ENCODE data around the gene KLF7.

The KLF7 gene

DNA sequence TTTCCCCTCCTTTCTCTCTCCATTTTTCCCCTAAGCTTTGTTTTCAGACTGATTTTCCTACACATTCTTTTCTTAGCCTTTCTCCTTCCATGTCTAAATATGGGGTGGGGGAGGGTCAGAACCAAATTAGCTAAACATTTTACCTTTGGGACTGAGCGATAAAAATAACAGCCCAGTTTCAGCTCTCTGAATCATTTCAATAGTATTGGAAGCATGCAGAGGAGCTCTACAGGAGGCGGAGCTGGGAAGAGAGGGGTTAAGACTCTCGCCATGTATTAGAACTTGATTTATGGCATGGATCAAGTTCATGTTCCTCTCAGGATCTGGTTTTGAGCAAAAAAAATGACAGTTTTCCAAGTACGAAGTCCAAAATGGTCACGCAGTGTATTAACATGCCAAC lies 117.3 kb downstream of the KLF7 start:
- Histone ChIP-seq H3K27ac (ENCODE audit: low read depth, low read length) (no peak overlapping the region), H3K9ac (ENCODE audit: low read depth in 1 of 2, low read length in 2 of 2) (no peak overlapping the region), H3K27me3 (ENCODE audit: control insufficient read depth in 1 of 2, insufficient read depth in 2 of 2, low read length in 2 of 2) (no peaks in the 10 kb centered on the region), H3K9me3 (ENCODE audit: control insufficient read depth in 1 of 2, low read length in 2 of 2) (no peaks in the 10 kb centered on the region), H3K36me3 (ENCODE audit: control insufficient read depth in 1 of 2, insufficient read depth in 2 of 2, low read length in 2 of 2) (no peaks in the 10 kb centered on the region), H3K4me1 (ENCODE audit: control insufficient read depth in 1 of 2, insufficient read depth in 2 of 2, low read length in 2 of 2) (no peaks in the 10 kb centered on the region), H3K4me3 (ENCODE audit: low read depth in 1 of 2, low read length in 2 of 2) (no peak overlapping the region)

DNA sequence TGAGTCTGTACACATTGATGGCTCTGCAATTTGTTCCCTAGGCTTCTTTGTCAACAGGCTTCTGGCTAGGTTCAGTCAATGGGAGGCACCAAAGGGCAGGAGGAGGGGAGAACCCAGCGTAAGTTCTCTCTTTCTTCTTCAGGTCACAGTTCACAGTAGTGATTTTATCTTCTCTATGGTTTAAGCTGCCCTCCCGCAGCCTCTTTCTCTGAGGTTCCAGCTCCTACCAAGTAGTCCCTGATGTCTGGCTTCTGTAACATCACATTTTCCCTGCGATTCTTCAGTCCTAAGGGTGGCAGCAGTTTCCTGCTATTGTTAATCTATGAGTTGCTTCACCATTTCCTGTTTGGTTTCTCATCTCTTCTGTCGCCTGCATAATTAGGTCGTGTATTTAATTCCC lies 119.0 kb downstream of the KLF7 start:
- H3K9ac ChIP-seq (ENCODE audit: low read depth in 1 of 2, low read length in 2 of 2), result no peak overlapping the region
- H3K4me3 ChIP-seq (ENCODE audit: low read depth in 1 of 2, low read length in 2 of 2), result no peak overlapping the region
- no peak overlapping the region for H3K27ac ChIP-seq (ENCODE audit: low read depth, low read length)

GRCh38 chr2:207045531-207045930 lies 120.2 kb downstream of the KLF7 start:
- H3K27ac ChIP-seq (ENCODE audit: low read depth, low read length), result no peak overlapping the region
- no peak overlapping the region for H3K9ac ChIP-seq (ENCODE audit: low read depth in 1 of 2, low read length in 2 of 2)
- H3K27me3 ChIP-seq (ENCODE audit: control insufficient read depth in 1 of 2, insufficient read depth in 2 of 2, low read length in 2 of 2), result no peaks in the 10 kb centered on the region
- no peaks in the 10 kb centered on the region for H3K4me1 ChIP-seq (ENCODE audit: control insufficient read depth in 1 of 2, insufficient read depth in 2 of 2, low read length in 2 of 2)
- no peaks in the 10 kb centered on the region for H3K36me3 ChIP-seq (ENCODE audit: control insufficient read depth in 1 of 2, insufficient read depth in 2 of 2, low read length in 2 of 2)
- H3K9me3 ChIP-seq (ENCODE audit: control insufficient read depth in 1 of 2, low read length in 2 of 2), result no peaks in the 10 kb centered on the region
- no peak overlapping the region for H3K4me3 ChIP-seq (ENCODE audit: low read depth in 1 of 2, low read length in 2 of 2)

More for the DNA sequence above, 119.0 kb downstream of the KLF7 start:
- Histone ChIP-seq H3K27me3 (ENCODE audit: control insufficient read depth in 1 of 2, insufficient read depth in 2 of 2, low read length in 2 of 2) (no peaks in the 10 kb centered on the region), H3K9me3 (ENCODE audit: control insufficient read depth in 1 of 2, low read length in 2 of 2) (no peaks in the 10 kb centered on the region), H3K4me1 (ENCODE audit: control insufficient read depth in 1 of 2, insufficient read depth in 2 of 2, low read length in 2 of 2) (no peaks in the 10 kb centered on the region), H3K36me3 (ENCODE audit: control insufficient read depth in 1 of 2, insufficient read depth in 2 of 2, low read length in 2 of 2) (no peaks in the 10 kb centered on the region)

DNA sequence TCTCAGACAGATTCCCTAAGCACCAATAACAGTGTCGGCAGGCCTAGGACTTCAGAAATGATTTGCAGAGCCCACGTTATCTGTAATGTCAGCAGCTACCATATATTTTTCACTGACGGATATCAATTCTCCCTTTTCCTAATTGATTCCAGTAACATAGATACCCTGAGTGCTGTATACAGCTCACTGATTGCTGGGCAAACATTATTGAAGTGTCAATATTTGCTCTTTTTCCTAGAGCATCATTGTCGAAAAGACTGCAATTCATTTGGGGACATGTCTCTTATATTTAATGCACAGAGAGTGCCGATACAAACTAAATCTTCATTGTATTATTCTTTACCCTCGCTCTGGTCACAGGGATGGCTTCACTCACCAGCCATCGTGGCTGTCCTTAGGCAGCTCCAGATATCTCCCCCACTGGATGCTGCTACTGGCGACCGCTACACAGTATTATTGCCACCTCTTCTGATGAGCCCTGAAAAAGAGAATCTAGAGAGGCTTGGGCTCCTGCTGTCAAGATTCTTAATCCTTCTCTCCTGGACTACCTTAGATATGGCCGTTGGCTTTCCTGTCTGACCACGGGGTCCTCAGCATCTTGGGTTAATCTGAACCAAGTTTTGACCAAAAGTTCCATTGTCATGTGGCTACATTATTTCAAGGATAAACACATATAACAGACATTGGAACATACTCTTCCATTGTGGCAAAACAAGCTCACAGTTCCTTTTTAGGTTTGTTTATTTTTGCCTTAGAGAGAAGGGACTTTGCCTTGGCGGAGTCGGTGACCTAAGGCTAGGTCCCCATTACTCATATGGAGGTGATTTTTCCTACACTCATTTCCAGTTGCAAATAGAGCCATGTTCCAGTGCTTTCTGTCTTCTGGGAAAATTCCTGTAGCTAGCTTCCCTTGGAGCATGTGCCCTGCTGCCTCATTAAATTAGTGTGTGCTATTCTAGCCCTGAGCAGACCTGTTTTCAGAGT lies 121.1 kb downstream of the KLF7 start:
- H3K4me1 ChIP-seq (ENCODE audit: control insufficient read depth in 1 of 2, insufficient read depth in 2 of 2, low read length in 2 of 2), result no peaks in the 10 kb centered on the region
- H3K27me3 ChIP-seq (ENCODE audit: control insufficient read depth in 1 of 2, insufficient read depth in 2 of 2, low read length in 2 of 2), result no peaks in the 10 kb centered on the region
- H3K9me3 ChIP-seq (ENCODE audit: control insufficient read depth in 1 of 2, low read length in 2 of 2), result no peaks in the 10 kb centered on the region
- H3K27ac ChIP-seq (ENCODE audit: low read depth, low read length), result no peak overlapping the region
- no peak overlapping the region for H3K9ac ChIP-seq (ENCODE audit: low read depth in 1 of 2, low read length in 2 of 2)
- no peak overlapping the region for H3K4me3 ChIP-seq (ENCODE audit: low read depth in 1 of 2, low read length in 2 of 2)
- no peaks in the 10 kb centered on the region for H3K36me3 ChIP-seq (ENCODE audit: control insufficient read depth in 1 of 2, insufficient read depth in 2 of 2, low read length in 2 of 2)

DNA sequence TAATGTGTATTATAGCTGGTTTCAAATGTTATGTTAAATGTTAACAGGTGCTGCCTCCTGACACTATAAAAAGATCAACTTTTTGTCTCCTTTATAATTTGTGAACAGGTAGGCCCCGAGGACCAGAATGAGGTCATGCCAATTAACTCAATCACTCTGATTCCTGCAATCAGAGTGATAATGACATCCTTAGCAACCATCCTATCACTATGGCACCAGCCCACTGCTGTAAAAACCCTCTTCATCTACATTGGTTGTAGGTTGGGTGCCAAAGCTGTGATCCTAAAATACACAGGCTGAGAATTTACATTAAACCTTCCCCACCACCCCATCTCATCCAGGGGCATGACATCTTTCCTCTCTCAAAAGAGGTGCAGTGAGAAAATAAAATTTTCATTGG lies 122.9 kb downstream of the KLF7 start:
- H3K4me1 ChIP-seq (ENCODE audit: control insufficient read depth in 1 of 2, insufficient read depth in 2 of 2, low read length in 2 of 2), result no peaks in the 10 kb centered on the region
- no peaks in the 10 kb centered on the region for H3K27me3 ChIP-seq (ENCODE audit: control insufficient read depth in 1 of 2, insufficient read depth in 2 of 2, low read length in 2 of 2)
- H3K36me3 ChIP-seq (ENCODE audit: control insufficient read depth in 1 of 2, insufficient read depth in 2 of 2, low read length in 2 of 2), result no peaks in the 10 kb centered on the region
- no peak overlapping the region for H3K27ac ChIP-seq (ENCODE audit: low read depth, low read length)
- no peak overlapping the region for H3K9ac ChIP-seq (ENCODE audit: low read depth in 1 of 2, low read length in 2 of 2)
- no peak overlapping the region for H3K4me3 ChIP-seq (ENCODE audit: low read depth in 1 of 2, low read length in 2 of 2)
- H3K9me3 ChIP-seq (ENCODE audit: control insufficient read depth in 1 of 2, low read length in 2 of 2), result no peaks in the 10 kb centered on the region

DNA sequence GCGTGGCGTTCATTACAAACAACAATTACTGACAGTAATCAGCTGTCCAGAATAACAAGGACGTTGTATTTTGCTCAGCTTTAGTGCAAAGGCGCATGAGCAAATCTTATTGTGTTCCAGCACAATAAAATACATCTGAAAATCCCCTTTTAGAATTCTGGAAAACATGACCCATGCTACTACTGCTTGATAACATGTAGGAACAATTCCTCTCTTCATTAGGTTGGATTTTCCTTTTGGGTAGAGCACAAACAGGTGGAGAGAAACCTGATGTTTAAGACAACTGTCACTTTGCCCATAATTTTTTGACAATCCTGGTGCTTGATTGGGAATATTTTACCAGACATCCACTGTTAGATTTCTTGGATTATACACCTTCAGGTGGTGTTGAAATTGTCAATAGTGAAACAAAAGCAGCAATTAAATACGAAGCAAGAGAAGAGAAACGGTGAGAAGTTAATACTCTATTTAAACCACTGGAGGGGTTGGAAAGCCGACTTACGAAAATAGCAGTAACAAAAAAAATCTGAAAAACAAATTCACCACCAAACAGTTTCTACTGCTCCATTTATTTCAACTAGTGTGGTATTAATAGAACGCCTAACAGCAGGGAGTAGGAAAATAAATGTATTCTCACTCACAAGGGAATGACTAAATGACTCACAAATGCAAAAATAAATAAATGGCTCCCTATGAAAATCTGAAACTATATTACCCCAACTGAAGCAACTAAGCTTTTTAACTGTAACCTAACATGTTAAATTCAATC lies 123.8 kb downstream of the KLF7 start:
- no peak overlapping the region for H3K9ac ChIP-seq (ENCODE audit: low read depth in 1 of 2, low read length in 2 of 2)
- no peak overlapping the region for H3K4me3 ChIP-seq (ENCODE audit: low read depth in 1 of 2, low read length in 2 of 2)
- no peak overlapping the region for H3K27ac ChIP-seq (ENCODE audit: low read depth, low read length)

GRCh38 chr2:207041279-207041678 lies 124.5 kb downstream of the KLF7 start:
- Histone ChIP-seq H3K4me3 (ENCODE audit: low read depth in 1 of 2, low read length in 2 of 2) (peak overlapping the region in 1 of 2 donors; percentile 16), H3K27me3 (ENCODE audit: control insufficient read depth in 1 of 2, insufficient read depth in 2 of 2, low read length in 2 of 2) (no peaks in the 10 kb centered on the region), H3K9me3 (ENCODE audit: control insufficient read depth in 1 of 2, low read length in 2 of 2) (no peaks in the 10 kb centered on the region), H3K9ac (ENCODE audit: low read depth in 1 of 2, low read length in 2 of 2) (no peak overlapping the region), H3K27ac (ENCODE audit: low read depth, low read length) (no peak overlapping the region), H3K4me1 (ENCODE audit: control insufficient read depth in 1 of 2, insufficient read depth in 2 of 2, low read length in 2 of 2) (no peaks in the 10 kb centered on the region), H3K36me3 (ENCODE audit: control insufficient read depth in 1 of 2, insufficient read depth in 2 of 2, low read length in 2 of 2) (no peaks in the 10 kb centered on the region)

More for the DNA sequence above, 123.8 kb downstream of the KLF7 start:
- Histone ChIP-seq H3K27me3 (ENCODE audit: control insufficient read depth in 1 of 2, insufficient read depth in 2 of 2, low read length in 2 of 2) (no peaks in the 10 kb centered on the region), H3K36me3 (ENCODE audit: control insufficient read depth in 1 of 2, insufficient read depth in 2 of 2, low read length in 2 of 2) (no peaks in the 10 kb centered on the region), H3K4me1 (ENCODE audit: control insufficient read depth in 1 of 2, insufficient read depth in 2 of 2, low read length in 2 of 2) (no peaks in the 10 kb centered on the region), H3K9me3 (ENCODE audit: control insufficient read depth in 1 of 2, low read length in 2 of 2) (no peaks in the 10 kb centered on the region)

DNA sequence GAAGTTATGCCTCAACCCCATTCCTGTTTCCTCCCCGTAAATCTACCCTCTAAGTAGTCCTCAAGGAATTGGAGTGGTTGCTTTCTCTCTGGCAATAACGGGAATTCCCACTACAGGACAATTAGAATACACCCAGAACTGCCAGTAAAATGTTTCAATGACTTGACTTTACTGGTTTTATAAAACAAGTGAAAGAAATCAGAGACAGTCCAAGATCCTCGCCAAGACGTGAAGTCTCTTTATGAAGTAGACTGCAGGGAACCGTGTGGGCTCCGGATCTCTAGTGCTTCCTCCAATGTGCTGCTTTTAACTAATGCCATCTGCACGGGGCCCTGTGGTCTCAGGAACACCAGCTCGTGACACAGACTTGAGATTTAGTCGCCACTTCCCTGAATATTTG lies 125.1 kb downstream of the KLF7 start:
- Histone ChIP-seq H3K9ac (ENCODE audit: low read depth in 1 of 2, low read length in 2 of 2) (no peak overlapping the region), H3K27ac (ENCODE audit: low read depth, low read length) (no peak overlapping the region), H3K27me3 (ENCODE audit: control insufficient read depth in 1 of 2, insufficient read depth in 2 of 2, low read length in 2 of 2) (no peaks in the 10 kb centered on the region), H3K36me3 (ENCODE audit: control insufficient read depth in 1 of 2, insufficient read depth in 2 of 2, low read length in 2 of 2) (no peaks in the 10 kb centered on the region), H3K9me3 (ENCODE audit: control insufficient read depth in 1 of 2, low read length in 2 of 2) (no peaks in the 10 kb centered on the region), H3K4me1 (ENCODE audit: control insufficient read depth in 1 of 2, insufficient read depth in 2 of 2, low read length in 2 of 2) (no peaks in the 10 kb centered on the region), H3K4me3 (ENCODE audit: low read depth in 1 of 2, low read length in 2 of 2) (no peak overlapping the region)

- no peaks in the 10 kb centered on the region for H3K36me3 ChIP-seq (ENCODE audit: control insufficient read depth in 1 of 2, insufficient read depth in 2 of 2, low read length in 2 of 2)
- H3K9ac ChIP-seq (ENCODE audit: low read depth in 1 of 2, low read length in 2 of 2), result no peak overlapping the region
- H3K4me1 ChIP-seq (ENCODE audit: control insufficient read depth in 1 of 2, insufficient read depth in 2 of 2, low read length in 2 of 2), result no peaks in the 10 kb centered on the region
- H3K27me3 ChIP-seq (ENCODE audit: control insufficient read depth in 1 of 2, insufficient read depth in 2 of 2, low read length in 2 of 2), result no peaks in the 10 kb centered on the region
- no peak overlapping the region for H3K4me3 ChIP-seq (ENCODE audit: low read depth in 1 of 2, low read length in 2 of 2)
- H3K27ac ChIP-seq (ENCODE audit: low read depth, low read length), result no peak overlapping the region
- no peaks in the 10 kb centered on the region for H3K9me3 ChIP-seq (ENCODE audit: control insufficient read depth in 1 of 2, low read length in 2 of 2)
These were observed 126.5 kb downstream of the KLF7 start for GRCh38 chr2:207039225-207039624.

GRCh38 chr2:207038299-207038698 lies 127.4 kb downstream of the KLF7 start:
- H3K4me3 ChIP-seq (ENCODE audit: low read depth in 1 of 2, low read length in 2 of 2), result no peak overlapping the region
- no peak overlapping the region for H3K9ac ChIP-seq (ENCODE audit: low read depth in 1 of 2, low read length in 2 of 2)
- H3K4me1 ChIP-seq (ENCODE audit: control insufficient read depth in 1 of 2, insufficient read depth in 2 of 2, low read length in 2 of 2), result no peaks in the 10 kb centered on the region
- no peak overlapping the region for H3K27ac ChIP-seq (ENCODE audit: low read depth, low read length)
- no peaks in the 10 kb centered on the region for H3K27me3 ChIP-seq (ENCODE audit: control insufficient read depth in 1 of 2, insufficient read depth in 2 of 2, low read length in 2 of 2)
- no peaks in the 10 kb centered on the region for H3K9me3 ChIP-seq (ENCODE audit: control insufficient read depth in 1 of 2, low read length in 2 of 2)
- no peaks in the 10 kb centered on the region for H3K36me3 ChIP-seq (ENCODE audit: control insufficient read depth in 1 of 2, insufficient read depth in 2 of 2, low read length in 2 of 2)
